Upper lobe of left lung (tissue), 4 donors: ENCODE measurements around the gene ADTRP.

Experiments
- POLR2A ChIP-seq, 4 donors: fragments of 450-650 bp; IDR thresholded peaks; one replicate each; pipeline ENCODE4 v1.5.1; 2016 to 2017; ENCODE audit warnings: antibody characterized with exemption in 4 of 4, mild to moderate bottlenecking in 2 of 4
- POLR2AphosphoS5 ChIP-seq, 2 donors: sonication (generic); formaldehyde crosslinking; IDR thresholded peaks; one replicate each; pipeline ENCODE4 v1.5.1; 2017; ENCODE audit warnings: antibody characterized with exemption in 2 of 2

- no peak for TF ChIP-seq POLR2AphosphoS5 (IDR thresholded peaks at IDR 0.05)
- TF ChIP-seq POLR2A (IDR thresholded peaks at IDR 0.05), result no peak
These were observed 3.9 kb upstream of the ADTRP start for GRCh38 chr6:11782524-11782923.
